ENCODE results near the gene OPA3.

DNA sequence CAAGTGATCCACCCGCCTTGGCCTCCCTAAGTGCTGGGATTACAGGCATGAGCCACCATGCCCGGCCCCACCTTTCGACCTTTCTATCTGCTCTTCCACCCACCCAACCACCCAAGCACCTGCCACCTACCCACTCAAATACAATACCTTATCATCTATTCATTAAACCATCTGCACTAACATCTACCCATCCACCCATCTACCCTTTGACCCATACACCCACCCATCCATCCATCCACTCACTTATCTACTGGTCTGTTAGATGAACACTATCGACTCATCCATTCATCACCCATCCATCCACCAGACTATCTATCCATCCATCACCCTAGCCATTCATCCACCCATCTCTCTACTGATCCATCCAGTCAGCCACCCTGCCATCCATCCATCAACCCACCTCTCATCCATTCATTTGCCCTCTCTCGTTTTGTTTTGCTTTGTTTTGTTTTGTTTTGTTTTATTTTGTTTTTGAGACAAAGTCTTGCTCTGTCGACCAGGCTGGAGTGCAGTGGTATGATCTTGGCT is 37.4 kb upstream of the OPA3 start:
- TF ChIP-seq, protein P1, sequence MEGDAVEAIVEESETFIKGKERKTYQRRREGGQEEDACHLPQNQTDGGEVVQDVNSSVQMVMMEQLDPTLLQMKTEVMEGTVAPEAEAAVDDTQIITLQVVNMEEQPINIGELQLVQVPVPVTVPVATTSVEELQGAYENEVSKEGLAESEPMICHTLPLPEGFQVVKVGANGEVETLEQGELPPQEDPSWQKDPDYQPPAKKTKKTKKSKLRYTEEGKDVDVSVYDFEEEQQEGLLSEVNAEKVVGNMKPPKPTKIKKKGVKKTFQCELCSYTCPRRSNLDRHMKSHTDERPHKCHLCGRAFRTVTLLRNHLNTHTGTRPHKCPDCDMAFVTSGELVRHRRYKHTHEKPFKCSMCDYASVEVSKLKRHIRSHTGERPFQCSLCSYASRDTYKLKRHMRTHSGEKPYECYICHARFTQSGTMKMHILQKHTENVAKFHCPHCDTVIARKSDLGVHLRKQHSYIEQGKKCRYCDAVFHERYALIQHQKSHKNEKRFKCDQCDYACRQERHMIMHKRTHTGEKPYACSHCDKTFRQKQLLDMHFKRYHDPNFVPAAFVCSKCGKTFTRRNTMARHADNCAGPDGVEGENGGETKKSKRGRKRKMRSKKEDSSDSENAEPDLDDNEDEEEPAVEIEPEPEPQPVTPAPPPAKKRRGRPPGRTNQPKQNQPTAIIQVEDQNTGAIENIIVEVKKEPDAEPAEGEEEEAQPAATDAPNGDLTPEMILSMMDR (optimal IDR thresholded peaks at IDR 0.05 in 1 of 3, IDR thresholded peaks at IDR 0.05 in 1 of 3, conservative IDR thresholded peaks at IDR 0.05 in 1 of 3; ENCODE audit: extremely low read depth in 1 of 3, insufficient read depth in 2 of 3, low read length in 3 of 3): no peak
- no peak for TF ChIP-seq EZH2 (IDR thresholded peaks at IDR 0.05; ENCODE audit: low read length)

Measured in keratinocyte (primary cell).